ENCODE data around the gene TFAP2D.

TFAP2D gene

GRCh38 chr6:50742161-50742560 is 28.8 kb downstream of the TFAP2D start:
- no peak overlapping the region for H3K27ac ChIP-seq (ENCODE audit: low read length)
- TF ChIP-seq EZH2 (IDR thresholded peaks at IDR 0.05; ENCODE audit: borderline replicate concordance, low read depth, low read length, severe bottlenecking) (no peak), CTCF (IDR thresholded peaks at IDR 0.05; ENCODE audit: borderline replicate concordance, extremely low read depth, low read length, poor library complexity, severe bottlenecking) (no peak)
- no peak for ATAC-seq (ENCODE audit: insufficient read depth, low read depth)

GRCh38 chr6:50744976-50745375 is 31.6 kb downstream of the TFAP2D start:
- Histone ChIP-seq H3K27ac (ENCODE audit: low read length) (no peak overlapping the region), H4K20me1 (ENCODE audit: insufficient read depth, low read length) (no peaks in the 10 kb centered on the region), H3K4me2 (ENCODE audit: insufficient read depth, low read length) (no peak overlapping the region), H2AFZ (ENCODE audit: low read depth, low read length) (no peak overlapping the region), H3K4me1 (ENCODE audit: insufficient read depth, low read length) (no peaks in the 10 kb centered on the region), H3K9me3 (ENCODE audit: insufficient read depth, low read length, severe bottlenecking) (no peaks in the 10 kb centered on the region), H3K79me2 (ENCODE audit: insufficient read depth, low read length) (no peaks in the 10 kb centered on the region), H3K4me3 (ENCODE audit: low read depth in 1 of 2, low read length in 2 of 2) (no peak overlapping the region), H3K27me3 (ENCODE audit: insufficient read depth, low read length, poor library complexity) (no peaks in the 10 kb centered on the region), H3K36me3 (ENCODE audit: insufficient read depth, low read length) (no peaks in the 10 kb centered on the region), H3K9ac (ENCODE audit: low read depth, low read length) (no peak overlapping the region)
- TF ChIP-seq EZH2 (IDR thresholded peaks at IDR 0.05; ENCODE audit: borderline replicate concordance, low read depth, low read length, severe bottlenecking) (no peak), CTCF (IDR thresholded peaks at IDR 0.05; ENCODE audit: borderline replicate concordance, extremely low read depth, low read length, poor library complexity, severe bottlenecking) (no peak)
- ATAC-seq (ENCODE audit: insufficient read depth, low read depth) = no peak
- DNase-seq = no peak

More at GRCh38 chr6:50742161-50742560, 28.8 kb downstream of the TFAP2D start:
- H2AFZ ChIP-seq (ENCODE audit: low read depth, low read length) = no peak overlapping the region
- H3K36me3 ChIP-seq (ENCODE audit: insufficient read depth, low read length) = no peaks in the 10 kb centered on the region
- H3K27me3 ChIP-seq (ENCODE audit: insufficient read depth, low read length, poor library complexity) = no peaks in the 10 kb centered on the region
- DNase-seq = no peak
- no peaks in the 10 kb centered on the region for H3K4me1 ChIP-seq (ENCODE audit: insufficient read depth, low read length)
- no peaks in the 10 kb centered on the region for H4K20me1 ChIP-seq (ENCODE audit: insufficient read depth, low read length)
- no peaks in the 10 kb centered on the region for H3K9me3 ChIP-seq (ENCODE audit: insufficient read depth, low read length, severe bottlenecking)
- no peaks in the 10 kb centered on the region for H3K79me2 ChIP-seq (ENCODE audit: insufficient read depth, low read length)
- no peak overlapping the region for H3K9ac ChIP-seq (ENCODE audit: low read depth, low read length)
- H3K4me2 ChIP-seq (ENCODE audit: insufficient read depth, low read length) = no peak overlapping the region
- no peak overlapping the region for H3K4me3 ChIP-seq (ENCODE audit: low read depth in 1 of 2, low read length in 2 of 2)

- Histone ChIP-seq H3K27me3 (ENCODE audit: insufficient read depth, low read length, poor library complexity) (no peaks in the 10 kb centered on the region), H3K9ac (ENCODE audit: low read depth, low read length) (no peak overlapping the region), H3K36me3 (ENCODE audit: insufficient read depth, low read length) (no peaks in the 10 kb centered on the region), H2AFZ (ENCODE audit: low read depth, low read length) (no peak overlapping the region), H3K4me3 (ENCODE audit: low read depth in 1 of 2, low read length in 2 of 2) (no peak overlapping the region), H3K27ac (ENCODE audit: low read length) (no peak overlapping the region), H4K20me1 (ENCODE audit: insufficient read depth, low read length) (no peaks in the 10 kb centered on the region), H3K4me1 (ENCODE audit: insufficient read depth, low read length) (no peaks in the 10 kb centered on the region), H3K79me2 (ENCODE audit: insufficient read depth, low read length) (no peaks in the 10 kb centered on the region), H3K4me2 (ENCODE audit: insufficient read depth, low read length) (no peak overlapping the region), H3K9me3 (ENCODE audit: insufficient read depth, low read length, severe bottlenecking) (no peaks in the 10 kb centered on the region)
- TF ChIP-seq EZH2 (IDR thresholded peaks at IDR 0.05; ENCODE audit: borderline replicate concordance, low read depth, low read length, severe bottlenecking) (no peak), CTCF (IDR thresholded peaks at IDR 0.05; ENCODE audit: borderline replicate concordance, extremely low read depth, low read length, poor library complexity, severe bottlenecking) (no peak)
- ATAC-seq (ENCODE audit: insufficient read depth, low read depth) (no peak), DNase-seq (no peak)
Measured at GRCh38 chr6:50762798-50763197, 49.5 kb downstream of the TFAP2D start.

GRCh38 chr6:50778696-50779095 is 65.4 kb downstream of the TFAP2D start:
- no peaks in the 10 kb centered on the region for H3K27me3 ChIP-seq (ENCODE audit: insufficient read depth, low read length, poor library complexity)
- no peak overlapping the region for H2AFZ ChIP-seq (ENCODE audit: low read depth, low read length)
- DNase-seq (no peak), ATAC-seq (ENCODE audit: insufficient read depth, low read depth) (no peak)
- H3K4me2 ChIP-seq (ENCODE audit: insufficient read depth, low read length) = no peak overlapping the region
- H3K79me2 ChIP-seq (ENCODE audit: insufficient read depth, low read length) = no peaks in the 10 kb centered on the region
- no peak for TF ChIP-seq EZH2 (IDR thresholded peaks at IDR 0.05; ENCODE audit: borderline replicate concordance, low read depth, low read length, severe bottlenecking)
- no peak for TF ChIP-seq CTCF (IDR thresholded peaks at IDR 0.05; ENCODE audit: borderline replicate concordance, extremely low read depth, low read length, poor library complexity, severe bottlenecking)
- no peak overlapping the region for H3K9ac ChIP-seq (ENCODE audit: low read depth, low read length)
- no peaks in the 10 kb centered on the region for H3K9me3 ChIP-seq (ENCODE audit: insufficient read depth, low read length, severe bottlenecking)
- H3K4me3 ChIP-seq (ENCODE audit: low read depth in 1 of 2, low read length in 2 of 2) = no peak overlapping the region
- H3K27ac ChIP-seq (ENCODE audit: low read length) = no peak overlapping the region
- H3K4me1 ChIP-seq (ENCODE audit: insufficient read depth, low read length) = no peaks in the 10 kb centered on the region
- no peaks in the 10 kb centered on the region for H3K36me3 ChIP-seq (ENCODE audit: insufficient read depth, low read length)
- no peaks in the 10 kb centered on the region for H4K20me1 ChIP-seq (ENCODE audit: insufficient read depth, low read length)

Measured in DND-41 (cell line).